ENCODE results near the gene LCMT2. TPM values are rescaled to one million over a fixed set of nuclear protein-coding genes. Genes with fewer than 3 reads are reported as not detected.

LCMT2 gene
- polyA plus RNA-seq, 1 donor: 5.0 TPM

DNA sequence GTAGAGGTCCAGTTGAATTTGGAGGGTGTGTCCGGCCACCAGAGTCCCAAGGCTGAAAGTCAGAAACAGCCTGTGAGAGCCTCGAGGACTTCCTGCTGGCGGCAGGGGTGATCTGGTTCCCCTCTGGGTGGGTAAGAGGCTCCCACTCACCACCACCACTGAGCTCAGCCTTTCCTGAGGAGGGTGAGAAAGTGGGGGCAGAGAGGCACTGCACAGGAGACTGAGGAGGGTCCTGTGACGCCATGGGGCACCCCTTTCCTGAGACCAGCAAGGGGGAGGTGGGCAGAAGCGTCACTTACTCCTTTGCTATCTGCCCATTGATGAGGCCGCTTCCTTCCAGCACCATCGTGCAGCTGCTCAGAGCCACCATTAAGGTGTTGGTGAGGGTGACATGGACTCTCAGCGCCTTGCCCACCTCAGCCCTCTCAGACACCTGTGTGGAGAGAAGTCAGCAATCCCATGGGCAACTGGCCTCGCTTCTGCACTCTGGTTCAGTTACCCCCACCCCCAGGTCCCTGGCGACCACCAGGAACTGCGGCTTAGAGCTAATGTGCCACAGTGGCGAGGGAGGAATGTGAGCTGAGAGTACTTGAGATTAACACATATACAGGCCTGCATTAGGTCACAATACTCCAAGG is 53.7 kb downstream of the LCMT2 start:
- no peak for DNase-seq (ENCODE audit: low read depth)

DNA sequence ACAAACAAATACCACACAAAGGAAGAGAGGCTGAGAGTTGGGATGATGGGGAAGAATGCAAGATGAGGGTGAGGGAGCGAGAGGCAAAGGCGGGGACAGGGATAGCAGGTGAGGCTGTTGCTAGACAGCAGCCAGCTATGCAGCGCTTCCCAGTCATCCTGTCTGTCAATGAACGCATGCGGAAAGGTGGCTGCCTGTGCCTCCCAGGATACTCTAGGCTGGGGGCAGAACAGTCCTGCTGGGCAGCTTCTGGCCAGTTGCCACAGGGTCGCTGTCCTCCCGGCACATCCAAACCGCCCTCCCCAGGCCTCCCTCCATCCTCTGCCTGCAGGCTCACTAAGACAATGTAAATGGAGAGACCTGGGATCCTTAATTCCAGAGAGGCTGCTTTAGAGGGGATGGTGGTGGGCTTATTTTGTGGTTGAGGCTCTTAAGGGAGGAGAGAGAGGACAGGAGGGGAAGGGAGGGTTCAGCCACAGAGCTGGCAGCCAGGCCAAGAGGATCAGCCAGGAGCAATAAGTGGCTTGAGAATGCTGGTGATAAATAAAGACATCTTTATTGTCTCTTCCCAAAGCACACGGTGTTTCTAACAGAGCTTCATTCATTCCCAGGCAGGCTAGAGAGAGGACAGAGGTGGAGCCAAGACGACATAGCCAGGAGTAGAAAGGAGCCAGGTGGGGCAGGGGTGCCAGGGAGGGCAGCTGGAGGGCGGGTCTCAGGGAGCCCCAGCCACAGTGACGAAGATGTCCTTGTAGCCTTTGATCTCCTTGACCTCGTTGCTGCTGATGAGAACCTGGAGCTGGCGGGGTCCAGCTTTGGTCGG is 54.4 kb downstream of the LCMT2 start:
- DNase-seq (ENCODE audit: low read depth): no peak

DNA sequence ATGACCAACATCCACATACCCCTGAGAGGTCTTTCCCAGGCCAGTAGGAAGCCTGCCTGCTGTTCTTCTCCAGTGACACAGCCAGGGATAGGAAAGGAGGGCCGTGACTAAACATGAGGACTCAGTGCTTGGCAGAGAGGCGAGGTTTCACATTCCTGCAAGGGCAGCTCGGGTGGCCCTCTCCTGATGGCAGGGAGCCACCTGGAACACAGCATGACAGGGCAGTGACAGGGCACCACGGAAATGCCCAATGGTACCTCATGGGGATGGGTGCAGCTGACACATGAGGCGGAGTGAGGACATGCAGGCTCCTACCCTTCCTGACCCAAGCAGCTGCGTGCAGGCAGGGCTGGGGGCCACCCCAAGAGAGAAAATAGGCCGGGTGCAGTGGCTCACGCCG is 56.2 kb downstream of the LCMT2 start:
- DNase-seq (ENCODE audit: low read depth): no peak

Other genes starting within 250 kb of the LCMT2 start
- 27.6 TPM for gene UBR1, start 224.5 kb downstream of the LCMT2 start, polyA plus RNA-seq (ENCODE audit: insufficient read length)
- 9.8 TPM for gene TMEM62, start 197.0 kb downstream of the LCMT2 start, polyA plus RNA-seq (ENCODE audit: insufficient read length)
- gene CCNDBP1, start 145.2 kb downstream of the LCMT2 start, polyA plus RNA-seq (ENCODE audit: insufficient read length): 41.8 TPM
- 3.0 TPM for gene EPB42, start 109.6 kb downstream of the LCMT2 start, polyA plus RNA-seq (ENCODE audit: insufficient read length)
- gene TGM5, start 63.6 kb downstream of the LCMT2 start, polyA plus RNA-seq (ENCODE audit: insufficient read length): 0.16 TPM
- not detected for gene TGM7, start 28.3 kb downstream of the LCMT2 start, polyA plus RNA-seq (ENCODE audit: insufficient read length)
- 14.4 TPM for gene ZSCAN29, start 40.5 kb upstream of the LCMT2 start, polyA plus RNA-seq (ENCODE audit: insufficient read length)
- gene TUBGCP4, start 40.5 kb upstream of the LCMT2 start, polyA plus RNA-seq (ENCODE audit: insufficient read length): 13.1 TPM
- gene TP53BP1, start 162.6 kb upstream of the LCMT2 start, polyA plus RNA-seq (ENCODE audit: insufficient read length): 42.5 TPM
- gene MAP1A, start 187.0 kb upstream of the LCMT2 start, polyA plus RNA-seq (ENCODE audit: insufficient read length): 28.3 TPM

Data from forelimb muscle (tissue), 1 donor.